ENCODE results near the gene UCKL1. TPM values are rescaled to one million over a fixed set of nuclear protein-coding genes. Genes with fewer than 3 reads are reported as not detected.
"Not testable (repeated sequence)": the region's sequence is repeated elsewhere in the genome, so short reads cannot be mapped to it uniquely, and the experiment has no call there.

The UCKL1 gene
- total RNA-seq, 1 experiment from 2014 or later, result 31.0 TPM

DNA sequence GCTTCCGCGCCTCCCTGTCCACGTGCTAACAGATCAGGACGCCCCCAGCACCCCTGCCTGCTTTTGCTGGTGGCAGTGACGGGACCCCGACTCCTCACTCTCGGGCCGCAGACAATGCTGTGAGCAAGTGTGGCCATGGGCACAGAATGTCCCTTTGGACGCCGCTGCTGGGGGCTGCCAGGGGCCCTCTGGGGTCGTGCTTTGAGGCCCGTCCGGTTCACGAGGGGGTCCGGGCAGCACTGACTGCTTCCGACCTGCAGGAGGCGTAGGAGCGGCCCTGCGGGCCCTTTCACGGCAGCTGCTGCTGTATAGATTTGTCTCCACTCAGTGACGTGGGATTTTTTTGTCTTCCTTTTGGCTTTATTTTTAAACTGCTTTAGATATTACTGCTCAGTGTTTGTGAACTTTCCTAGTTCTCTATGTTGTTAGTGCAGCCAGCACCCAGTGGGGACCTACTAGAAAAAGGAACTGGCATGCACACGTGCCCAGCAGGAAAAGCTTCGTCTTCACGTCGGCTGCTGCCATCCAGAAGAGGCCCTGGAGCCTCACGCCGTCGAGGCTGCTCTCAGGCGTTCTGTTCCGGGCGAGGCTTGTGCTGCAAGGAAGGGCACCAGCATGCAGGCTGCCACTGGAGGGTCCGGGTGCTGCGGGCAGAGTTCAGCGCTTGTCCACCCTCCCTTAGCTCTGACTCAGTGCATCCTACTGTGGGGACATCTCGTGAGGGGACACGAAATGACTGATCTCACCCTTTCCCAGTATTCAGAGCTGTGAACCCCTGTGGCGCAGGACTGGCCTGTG is 21.7 kb downstream of the UCKL1 start:
- in situ Hi-C loops (cut with HindIII; ENCODE audit: low pct_unique_long_range_greater_than_20kb, low sequenced_read_pairs), result no loop called here
- DNase-seq (ENCODE audit: low read depth), result no peak

DNA sequence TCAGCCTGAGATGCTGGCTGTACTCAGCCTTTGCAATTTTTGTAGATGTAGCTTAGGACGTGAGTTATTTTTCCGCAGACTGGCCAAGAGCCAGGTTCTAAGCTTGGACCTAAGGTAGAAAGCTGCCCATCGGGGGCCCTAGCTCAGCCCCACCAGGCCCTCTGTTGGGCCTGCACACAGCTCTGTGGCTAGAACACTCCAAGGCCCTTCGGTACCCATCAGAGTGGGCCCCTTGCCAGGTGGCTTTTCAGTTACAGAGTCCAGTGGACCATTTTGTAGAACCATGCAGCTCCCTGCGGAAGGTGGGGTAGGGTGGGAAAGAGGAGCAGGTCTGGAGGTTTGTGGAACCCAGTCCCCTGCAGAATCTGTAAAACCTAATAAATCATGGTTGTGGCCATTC is 22.6 kb downstream of the UCKL1 start:
- DNase-seq (ENCODE audit: low read depth), result no peak

DNA sequence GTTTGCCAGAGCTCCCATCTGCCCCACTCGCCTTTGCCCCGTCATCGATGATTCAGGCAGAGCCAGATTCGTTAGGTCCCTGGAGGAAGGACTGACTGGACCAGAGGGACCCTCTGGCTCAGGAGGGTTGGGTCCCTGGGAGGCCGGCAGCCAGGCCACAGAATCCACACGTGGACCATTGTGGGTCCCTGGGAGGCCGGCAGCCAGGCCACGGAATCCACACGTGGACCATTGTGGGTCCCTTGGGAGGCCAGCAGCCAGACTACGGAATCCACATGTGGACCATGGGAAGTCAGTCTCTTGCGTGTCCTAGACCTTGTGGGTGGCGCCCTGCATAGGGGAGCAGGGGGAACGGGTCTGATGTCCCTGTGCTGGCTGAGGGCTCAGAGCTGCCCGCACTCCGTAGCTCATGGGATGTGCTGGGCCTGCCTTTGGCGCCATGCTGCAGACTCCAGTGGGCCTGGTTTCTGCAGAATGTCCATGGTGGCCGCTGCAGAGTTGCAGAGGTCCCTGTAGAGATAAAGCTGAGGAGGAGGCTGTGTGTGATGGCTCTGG is 23.5 kb downstream of the UCKL1 start:
- in situ Hi-C loops (cut with HindIII; ENCODE audit: low pct_unique_long_range_greater_than_20kb, low sequenced_read_pairs), result no loop called here
- DNase-seq (ENCODE audit: low read depth), result no peak

More for the DNA sequence above, 22.6 kb downstream of the UCKL1 start:
- in situ Hi-C loops (cut with HindIII; ENCODE audit: low pct_unique_long_range_greater_than_20kb, low sequenced_read_pairs), result no loop called here

DNA sequence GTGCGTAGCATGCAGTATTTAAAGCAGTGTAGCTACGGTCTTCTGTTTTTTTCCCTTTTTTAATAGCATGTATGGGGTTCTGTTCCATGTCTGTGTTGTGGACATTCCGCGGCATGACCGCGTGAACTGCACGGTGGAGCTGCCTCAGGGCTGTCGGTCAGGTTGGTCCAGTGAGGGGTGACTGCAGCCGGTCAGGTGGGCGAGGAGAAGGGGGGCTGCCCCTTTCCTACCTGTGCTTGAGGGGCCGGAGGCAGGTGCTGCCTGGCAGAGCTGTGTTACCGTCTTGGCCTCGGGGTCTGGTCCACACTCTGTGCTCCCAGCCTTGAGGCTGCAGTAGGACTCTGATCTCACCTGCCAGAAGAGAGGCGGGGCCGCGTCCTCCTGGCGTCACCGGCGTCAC is 24.5 kb downstream of the UCKL1 start:
- in situ Hi-C loops (cut with HindIII; ENCODE audit: low pct_unique_long_range_greater_than_20kb, low sequenced_read_pairs), result no loop called here
- no peak for DNase-seq (ENCODE audit: low read depth)

DNA sequence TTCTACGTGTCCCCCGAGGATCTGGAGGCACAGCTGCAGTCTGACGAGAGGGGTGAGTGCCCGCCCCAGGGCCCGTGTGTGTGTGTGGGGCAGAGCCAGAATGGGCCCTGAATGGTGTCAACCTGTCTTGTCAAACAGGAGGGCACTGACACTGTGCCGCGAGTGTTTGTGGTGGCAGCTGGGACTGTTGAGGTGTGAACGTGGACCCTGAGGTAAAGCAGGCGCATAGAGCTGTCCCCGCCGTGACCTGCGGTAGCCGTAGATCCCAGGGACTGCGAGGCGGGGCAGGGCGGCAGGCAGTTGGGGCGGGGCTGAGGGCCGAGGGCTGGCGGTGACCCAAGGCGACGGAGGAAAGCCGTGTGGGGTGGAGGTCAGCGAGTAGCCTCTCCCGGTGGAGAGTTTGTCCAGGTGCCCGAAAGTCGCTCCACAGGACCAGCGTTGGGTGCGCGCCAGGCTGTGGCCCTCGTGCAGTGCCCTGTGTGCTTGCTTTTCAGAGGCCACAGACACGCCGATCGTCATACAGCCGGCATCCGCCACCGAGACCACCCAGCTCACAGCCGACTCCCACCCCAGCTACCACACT is 25.2 kb downstream of the UCKL1 start:
- in situ Hi-C loops (cut with HindIII; ENCODE audit: low pct_unique_long_range_greater_than_20kb, low sequenced_read_pairs), result no loop called here
- no peak for DNase-seq (ENCODE audit: low read depth)

DNA sequence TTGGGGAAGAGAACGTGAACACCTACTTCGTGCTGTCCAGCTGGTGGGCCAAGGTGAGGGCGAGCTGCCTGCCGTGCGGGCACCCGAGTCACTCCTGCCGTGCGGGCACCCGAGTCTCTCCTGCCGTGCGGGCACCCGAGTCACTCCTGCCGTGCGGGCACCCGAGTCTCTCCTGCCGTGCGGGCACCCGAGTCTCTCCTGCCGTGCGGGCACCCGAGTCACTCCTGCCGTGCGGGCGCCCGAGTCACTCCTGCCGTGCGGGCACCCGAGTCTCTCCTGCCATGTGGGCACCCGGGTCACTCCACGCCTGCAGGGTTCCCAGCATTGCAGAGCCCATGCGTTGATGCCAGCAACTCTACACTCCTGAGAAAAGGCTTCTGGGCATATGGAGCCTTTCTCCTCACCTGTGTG is 26.7 kb downstream of the UCKL1 start:
- DNase-seq (ENCODE audit: low read depth); in situ Hi-C loops (cut with HindIII; ENCODE audit: low pct_unique_long_range_greater_than_20kb, low sequenced_read_pairs): not testable (repeated sequence)

DNA sequence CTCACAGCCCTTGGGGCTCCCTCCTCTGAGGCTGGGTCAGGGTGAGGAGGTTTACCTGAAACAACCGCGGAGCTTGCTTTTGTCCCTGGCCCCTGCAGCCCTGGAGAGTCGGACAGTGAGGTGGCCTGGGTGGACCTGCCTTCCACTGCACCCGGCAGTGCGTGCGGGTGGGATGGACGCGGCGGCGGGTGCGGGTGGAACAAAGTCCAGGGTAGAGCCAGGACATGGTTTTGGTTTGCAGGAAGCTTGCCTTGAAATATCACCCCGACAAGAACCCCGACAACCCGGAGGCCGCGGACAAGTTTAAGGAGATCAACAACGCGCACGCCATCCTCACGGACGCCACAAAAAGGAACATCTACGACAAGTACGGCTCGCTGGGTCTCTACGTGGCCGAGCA is 27.1 kb downstream of the UCKL1 start:
- in situ Hi-C loops (cut with HindIII; ENCODE audit: low pct_unique_long_range_greater_than_20kb, low sequenced_read_pairs), result no loop called here
- DNase-seq (ENCODE audit: low read depth), result no peak

DNA sequence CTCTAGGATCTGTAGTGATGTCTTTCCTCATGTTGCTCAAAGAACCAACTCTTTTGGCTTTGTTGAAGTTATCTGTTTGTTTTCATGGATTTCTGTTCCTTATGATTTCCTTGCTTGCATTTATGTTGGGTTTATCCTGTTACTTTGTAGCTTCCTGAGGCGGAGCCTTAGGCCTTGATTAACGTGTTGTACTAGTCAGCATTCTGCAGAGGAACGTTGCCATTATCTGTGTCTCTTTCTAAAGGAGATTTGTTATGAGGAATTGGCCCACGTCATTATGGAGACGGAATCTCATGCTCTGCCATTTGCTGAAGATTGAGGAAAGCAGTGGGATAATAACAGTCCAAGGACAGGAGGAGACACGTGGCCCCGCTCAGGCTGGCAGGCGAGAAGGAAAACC is 29.9 kb downstream of the UCKL1 start:
- no peak for DNase-seq (ENCODE audit: low read depth)
- in situ Hi-C loops (cut with HindIII; ENCODE audit: low pct_unique_long_range_greater_than_20kb, low sequenced_read_pairs), result no loop called here

DNA sequence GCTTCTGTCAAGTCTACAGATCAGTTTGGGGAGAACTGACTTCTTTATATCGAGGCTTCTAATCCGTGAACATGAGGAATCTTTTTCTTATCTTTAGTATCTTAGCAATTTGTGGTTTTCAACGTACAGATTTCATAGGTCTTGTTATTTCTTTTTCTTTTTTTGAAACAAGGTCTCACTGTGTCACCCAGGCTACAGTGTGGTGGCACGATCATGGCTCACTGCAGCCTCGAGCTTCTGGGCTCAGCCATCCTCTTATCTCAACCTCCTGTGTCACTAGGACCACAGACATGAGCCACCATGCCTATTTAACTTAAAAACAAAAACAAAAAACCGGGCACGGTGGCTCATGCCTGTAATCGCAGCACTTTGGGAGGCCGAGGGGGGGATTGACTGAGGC is 32.0 kb downstream of the UCKL1 start:
- in situ Hi-C loops (cut with HindIII; ENCODE audit: low pct_unique_long_range_greater_than_20kb, low sequenced_read_pairs), result no loop called here
- peak; percentile 30 for DNase-seq (ENCODE audit: low read depth)

DNA sequence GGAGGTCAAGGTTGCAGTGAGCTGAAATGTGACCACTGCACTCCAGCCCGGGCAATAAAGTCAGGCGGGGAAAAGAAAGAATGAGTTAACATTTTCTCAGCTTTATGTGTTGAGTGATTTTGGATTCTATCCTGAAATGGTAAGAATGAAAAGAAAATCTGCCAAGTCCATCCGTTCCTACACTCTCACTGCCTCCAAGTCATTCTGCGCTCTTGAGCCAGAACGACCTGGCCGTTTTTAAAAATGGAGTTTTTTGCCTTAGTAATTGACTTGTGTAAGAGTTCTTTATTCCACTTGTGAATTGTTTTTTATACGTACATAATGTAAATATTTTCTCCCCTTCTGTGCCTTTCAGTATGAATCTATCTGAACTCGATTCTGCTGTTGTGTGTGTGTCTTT is 32.6 kb downstream of the UCKL1 start:
- in situ Hi-C loops (cut with HindIII; ENCODE audit: low pct_unique_long_range_greater_than_20kb, low sequenced_read_pairs), result no loop called here
- DNase-seq (ENCODE audit: low read depth), result no peak

DNA sequence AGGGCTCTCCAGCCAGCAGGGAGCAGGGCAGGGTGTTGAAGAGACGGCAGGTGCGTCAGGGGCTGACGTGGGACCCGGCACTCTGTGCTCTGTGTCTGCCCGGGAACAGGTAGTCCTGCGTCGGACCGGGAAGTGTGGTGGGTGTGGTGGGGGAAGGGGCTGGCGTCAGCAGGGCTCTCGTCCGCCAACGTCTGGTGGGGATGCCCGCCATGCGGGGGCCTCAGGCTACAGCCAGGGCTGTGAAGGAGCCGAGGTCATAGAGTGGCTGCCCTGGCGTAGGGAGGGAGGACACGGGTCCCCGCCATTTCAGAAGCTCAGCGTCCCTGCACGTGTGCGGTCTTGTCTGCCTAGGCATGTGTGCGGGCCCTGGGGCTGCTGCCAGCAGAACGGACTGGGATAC is 36.0 kb downstream of the UCKL1 start:
- in situ Hi-C loops (cut with HindIII; ENCODE audit: low pct_unique_long_range_greater_than_20kb, low sequenced_read_pairs), result no loop called here
- DNase-seq (ENCODE audit: low read depth), result no peak

DNA sequence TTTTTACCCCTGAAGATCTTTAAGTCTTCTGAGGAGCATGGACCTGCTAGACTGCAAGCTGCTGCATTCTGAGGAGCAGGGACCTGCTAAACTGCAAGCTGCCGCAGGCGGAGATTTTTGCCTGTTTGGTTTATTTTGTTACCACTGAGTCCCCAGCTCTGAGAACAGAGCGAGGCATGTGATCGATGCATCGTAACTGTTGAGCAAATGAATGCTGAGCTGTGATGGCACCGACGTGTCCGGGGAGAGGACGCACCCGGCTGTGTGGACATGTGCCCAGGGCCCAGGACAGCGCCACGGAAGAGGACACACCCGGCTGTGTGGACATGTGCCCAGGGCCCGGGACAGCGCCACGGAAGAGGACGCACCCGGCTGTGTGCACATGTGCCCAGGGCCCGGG is 37.1 kb downstream of the UCKL1 start:
- in situ Hi-C loops (cut with HindIII; ENCODE audit: low pct_unique_long_range_greater_than_20kb, low sequenced_read_pairs), result no loop called here

DNA sequence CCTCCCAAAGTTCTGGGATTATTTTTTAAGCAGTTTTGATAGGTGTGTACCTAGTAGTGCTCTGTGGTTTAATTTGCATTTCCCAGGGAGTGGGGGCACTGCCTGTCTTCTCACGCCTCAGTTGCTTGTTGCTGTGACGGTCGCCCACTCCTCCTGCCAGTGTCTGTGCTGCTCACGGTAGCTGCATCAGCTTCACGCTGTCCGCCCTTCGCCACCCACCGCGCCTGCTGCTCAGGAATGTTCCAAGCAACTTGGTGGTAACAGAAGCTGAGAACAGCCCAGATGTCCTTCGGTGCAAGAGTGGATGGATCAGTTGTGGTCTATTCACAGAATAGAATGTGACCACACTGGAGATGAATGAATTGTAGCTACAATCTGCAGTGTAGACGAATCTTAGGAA is 38.4 kb downstream of the UCKL1 start:
- DNase-seq (ENCODE audit: low read depth), result no peak
- in situ Hi-C loops (cut with HindIII; ENCODE audit: low pct_unique_long_range_greater_than_20kb, low sequenced_read_pairs), result no loop called here

More for the DNA sequence above, 37.1 kb downstream of the UCKL1 start:
- DNase-seq (ENCODE audit: low read depth), result no peak

DNA sequence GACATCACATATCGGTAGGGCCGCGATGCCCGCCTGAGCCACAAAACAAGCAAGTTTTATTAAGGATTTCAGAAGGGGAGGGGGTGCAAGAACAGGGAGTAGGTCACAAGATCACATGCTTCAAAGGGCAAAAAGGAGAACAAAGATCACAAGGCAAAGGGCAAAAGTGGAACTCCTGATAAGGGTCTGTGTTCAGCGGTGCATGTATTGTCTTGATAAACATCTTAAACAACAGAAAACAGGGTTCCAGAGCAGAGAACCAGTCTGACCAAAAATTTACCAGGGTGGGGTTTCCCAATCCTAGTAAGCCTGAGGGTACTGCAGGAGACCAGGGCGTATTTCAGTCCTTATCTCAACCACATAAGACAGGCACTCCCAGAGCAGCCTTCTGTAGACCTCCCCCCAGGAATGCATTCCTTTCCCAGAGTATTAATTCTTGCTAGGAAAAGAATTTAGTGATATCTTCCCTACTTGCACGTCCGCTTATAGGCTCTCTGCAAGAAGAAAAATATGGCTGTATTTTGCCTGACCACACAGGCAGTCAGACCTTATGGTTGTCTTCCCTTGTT is 39.8 kb downstream of the UCKL1 start:
- in situ Hi-C loops (cut with HindIII; ENCODE audit: low pct_unique_long_range_greater_than_20kb, low sequenced_read_pairs); DNase-seq (ENCODE audit: low read depth): not testable (repeated sequence)

DNA sequence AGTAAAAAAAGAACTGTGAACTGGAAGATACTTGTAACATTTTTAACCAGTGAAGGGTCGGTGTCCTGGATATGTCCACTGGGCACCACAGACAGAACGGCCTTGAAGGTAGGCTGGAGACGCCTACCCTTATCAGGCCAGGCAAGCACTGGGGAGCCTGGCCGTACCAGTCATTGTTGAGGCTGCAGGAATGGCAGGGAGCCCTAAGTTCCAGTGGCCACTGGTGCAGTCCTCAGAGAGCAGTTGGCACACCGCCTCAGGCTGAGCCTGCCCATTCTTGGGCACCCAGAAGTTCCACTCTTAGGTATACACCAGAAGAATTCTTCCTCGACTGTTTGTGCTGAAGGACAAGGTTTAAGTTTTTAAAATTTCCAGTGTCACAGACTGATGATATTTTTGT is 40.7 kb downstream of the UCKL1 start:
- in situ Hi-C loops (cut with HindIII; ENCODE audit: low pct_unique_long_range_greater_than_20kb, low sequenced_read_pairs), result no loop called here
- DNase-seq (ENCODE audit: low read depth), result no peak

DNA sequence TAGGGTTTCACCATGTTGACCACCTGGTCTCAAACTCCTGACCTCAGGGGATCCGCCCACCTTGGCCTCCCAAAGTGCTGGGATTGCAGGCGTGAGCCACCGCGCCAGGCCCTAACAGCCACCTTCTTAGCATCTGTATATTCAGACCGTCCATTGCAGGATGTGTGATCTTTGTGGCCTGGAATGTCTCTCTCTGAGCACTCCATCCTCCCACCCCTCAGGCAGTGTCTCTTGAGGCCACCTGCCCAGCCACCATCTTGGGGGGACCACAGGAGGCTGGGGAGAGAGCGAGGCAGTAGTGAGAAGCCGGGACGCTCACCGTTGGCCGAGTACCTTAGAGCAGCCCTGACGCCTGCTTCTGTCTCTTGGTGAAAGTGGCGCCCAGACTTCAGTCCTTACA is 42.4 kb downstream of the UCKL1 start:
- DNase-seq (ENCODE audit: low read depth), result no peak
- in situ Hi-C loops (cut with HindIII; ENCODE audit: low pct_unique_long_range_greater_than_20kb, low sequenced_read_pairs), result no loop called here

DNA sequence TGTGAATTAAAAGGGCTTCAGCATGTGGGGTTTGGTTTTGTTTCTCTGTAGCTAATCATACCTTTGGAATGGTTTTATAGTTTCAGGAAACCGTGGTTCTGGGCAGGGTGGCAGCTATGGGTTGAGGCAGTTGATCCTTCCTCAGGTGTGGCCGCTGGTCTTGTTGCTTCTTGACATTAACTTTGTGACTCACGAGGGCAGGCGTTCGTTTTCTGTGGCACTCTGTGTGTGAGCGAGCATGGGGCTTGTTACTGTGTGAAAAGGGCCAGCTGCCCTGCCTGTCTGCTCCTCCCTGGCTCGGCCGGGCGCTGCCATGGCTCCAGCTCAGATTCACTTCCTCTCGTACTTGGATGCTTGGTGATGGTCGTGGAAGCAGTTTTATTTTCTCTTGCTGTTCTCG is 45.0 kb downstream of the UCKL1 start:
- peak; percentile 80 for DNase-seq (ENCODE audit: low read depth)
- in situ Hi-C loops (cut with HindIII; ENCODE audit: low pct_unique_long_range_greater_than_20kb, low sequenced_read_pairs), result no loop called here

DNA sequence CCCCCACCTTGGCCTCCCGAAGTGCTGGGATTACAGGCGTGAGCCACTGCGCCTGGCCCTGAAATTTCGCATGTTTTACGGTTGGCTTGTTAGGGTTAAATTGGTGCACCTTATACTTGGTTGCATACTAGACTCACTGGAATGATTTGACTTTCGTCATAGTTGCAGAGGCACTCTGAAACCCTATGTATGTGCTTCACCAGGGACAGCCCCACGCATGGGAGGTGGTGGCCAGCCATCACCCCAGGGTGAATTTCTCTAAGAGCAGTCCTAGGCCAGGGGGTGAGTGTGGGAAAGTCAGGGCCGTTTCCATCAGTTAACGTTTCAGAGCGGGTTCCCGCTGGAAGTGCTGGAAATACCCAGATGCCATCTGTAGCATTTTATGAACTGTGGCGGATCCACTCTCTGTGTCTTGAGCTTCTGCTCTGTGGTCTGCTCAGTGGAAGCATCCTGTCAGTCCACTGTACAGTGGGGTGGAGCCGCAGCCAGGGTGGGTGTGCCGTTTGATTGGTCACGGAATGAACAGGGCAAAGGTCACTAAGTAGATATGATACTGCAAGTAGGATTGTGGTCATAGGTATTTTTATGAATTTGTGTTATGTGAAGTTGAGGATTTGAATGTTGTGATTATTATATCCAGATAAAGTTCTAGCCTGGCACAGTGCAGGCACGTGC is 48.1 kb downstream of the UCKL1 start:
- in situ Hi-C loops (cut with HindIII; ENCODE audit: low pct_unique_long_range_greater_than_20kb, low sequenced_read_pairs), result no loop called here
- peak; percentile 62 for DNase-seq (ENCODE audit: low read depth)

Measured in Caki2 (cell line).